H54 (cell line): ENCODE measurements around the gene LRRFIP1.
"Not testable (repeated sequence)": the region's sequence is repeated elsewhere in the genome, so short reads cannot be mapped to it uniquely, and the experiment has no call there.

Experiments
- DNase-seq: peaks from one replicate; pipeline ENCODE4 v3.0.0; 2011; ENCODE audit warnings: low spot score, mixed read lengths; ENCODE audit not compliant: insufficient read length
- FAIRE-seq: peaks from 3 replicates; lab custom pipeline; 2011; peaks lifted over from hg19 to GRCh38; lab: Jason Lieb, UNC
- POLR2A ChIP-seq: IDR thresholded peaks from 2 replicates; pipeline ENCODE4 v1.6.1; 2011; ENCODE audit warnings: low read depth, mild to moderate bottlenecking, low read length

Gene LRRFIP1

GRCh38 chr2:237601453-237602116 is 25.8 kb upstream of the LRRFIP1 start:
- TF ChIP-seq POLR2A = no peak
- DNase-seq (no peak), FAIRE-seq (no peak)

GRCh38 chr2:237602409-237602808 is 25.0 kb upstream of the LRRFIP1 start:
- DNase-seq = no peak
- no peak for FAIRE-seq
- TF ChIP-seq POLR2A = no peak

GRCh38 chr2:237603049-237603717 is 24.2 kb upstream of the LRRFIP1 start:
- FAIRE-seq (no peak), DNase-seq (no peak)
- no peak for TF ChIP-seq POLR2A

- DNase-seq = no peak
- FAIRE-seq = no peak
- no peak for TF ChIP-seq POLR2A
Observed at GRCh38 chr2:237603718-237604362, 23.5 kb upstream of the LRRFIP1 start.

- FAIRE-seq (no peak), DNase-seq (no peak)
- TF ChIP-seq POLR2A = no peak
Observed at GRCh38 chr2:237604391-237604790, 23.0 kb upstream of the LRRFIP1 start.

GRCh38 chr2:237604960-237605359 is 22.4 kb upstream of the LRRFIP1 start:
- DNase-seq = no peak
- TF ChIP-seq POLR2A = no peak
- FAIRE-seq = no peak

GRCh38 chr2:237606522-237606921 is 20.9 kb upstream of the LRRFIP1 start:
- not testable (repeated sequence) for DNase-seq, FAIRE-seq

GRCh38 chr2:237612527-237613357 is 14.6 kb upstream of the LRRFIP1 start:
- FAIRE-seq (no peak), DNase-seq (no peak)
- no peak for TF ChIP-seq POLR2A

GRCh38 chr2:237613679-237614078 is 13.7 kb upstream of the LRRFIP1 start:
- no peak for FAIRE-seq
- no peak for DNase-seq
- TF ChIP-seq POLR2A = no peak

- no peak for TF ChIP-seq POLR2A
- no peak for DNase-seq
- no peak for FAIRE-seq
Observed at GRCh38 chr2:237614151-237614720, 13.2 kb upstream of the LRRFIP1 start.

GRCh38 chr2:237615631-237616249 is 11.6 kb upstream of the LRRFIP1 start:
- FAIRE-seq (no peak), DNase-seq (no peak)
- TF ChIP-seq POLR2A = no peak

- no peak for TF ChIP-seq POLR2A
- FAIRE-seq (no peak), DNase-seq (no peak)
Observed at GRCh38 chr2:237616373-237616733, 11.0 kb upstream of the LRRFIP1 start.
